HTR-8/SVneo (cell line): Measurements from ENCODE around the gene C3orf20.

ENCODE experiments used
- DNase-seq: peaks from one replicate; pipeline ENCODE4 v3.0.0; 2011; ENCODE audit warnings: low spot score, mixed read lengths; ENCODE audit not compliant: insufficient read length
- FAIRE-seq: peaks from 2 replicates; lab custom pipeline; 2011; peaks lifted over from hg19 to GRCh38; lab: Jason Lieb, UNC

The C3orf20 gene

GRCh38 chr3:14689247-14689980, 14.5 kb downstream of the C3orf20 start:
- FAIRE-seq (no peak), DNase-seq (no peak)

DNA sequence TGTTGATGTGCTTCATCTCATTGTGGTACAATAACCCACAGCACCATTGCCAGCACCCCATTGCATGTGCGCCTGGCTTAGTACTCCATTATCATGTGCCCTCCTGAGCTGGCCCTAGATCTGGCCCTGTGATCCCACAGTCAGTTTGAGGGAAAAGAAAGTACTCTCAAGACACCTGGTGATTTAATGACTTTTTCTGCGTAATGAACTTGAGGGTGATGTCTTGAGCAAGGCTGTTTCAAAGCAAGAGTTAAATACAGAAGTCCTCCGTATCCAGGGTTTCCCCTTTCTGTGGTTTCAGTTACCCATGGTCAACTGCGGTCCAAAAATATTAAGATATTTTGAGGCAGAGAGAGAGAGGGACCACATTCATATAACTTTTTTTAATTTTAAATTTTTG, 16.3 kb downstream of the C3orf20 start:
- DNase-seq (no peak), FAIRE-seq (no peak)

DNA sequence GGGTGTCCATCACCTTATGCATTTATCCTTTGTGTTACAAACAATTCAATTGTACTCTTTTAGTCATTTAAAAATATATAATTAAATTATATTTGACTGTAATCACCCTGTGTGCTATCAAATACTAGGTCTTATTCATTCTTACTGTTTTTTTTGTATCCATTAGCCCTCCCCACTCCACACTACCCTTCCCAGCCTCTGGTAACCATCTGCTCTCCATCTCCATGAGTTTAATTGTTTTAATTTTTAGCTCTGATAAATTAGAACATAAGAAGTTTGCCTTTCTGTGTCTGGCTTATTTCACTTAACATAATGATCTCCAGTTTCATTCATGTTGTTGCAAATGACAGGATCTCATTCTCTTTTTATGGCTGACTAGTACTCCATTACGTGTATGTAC, 16.8 kb downstream of the C3orf20 start:
- DNase-seq = no peak
- no peak for FAIRE-seq

DNA sequence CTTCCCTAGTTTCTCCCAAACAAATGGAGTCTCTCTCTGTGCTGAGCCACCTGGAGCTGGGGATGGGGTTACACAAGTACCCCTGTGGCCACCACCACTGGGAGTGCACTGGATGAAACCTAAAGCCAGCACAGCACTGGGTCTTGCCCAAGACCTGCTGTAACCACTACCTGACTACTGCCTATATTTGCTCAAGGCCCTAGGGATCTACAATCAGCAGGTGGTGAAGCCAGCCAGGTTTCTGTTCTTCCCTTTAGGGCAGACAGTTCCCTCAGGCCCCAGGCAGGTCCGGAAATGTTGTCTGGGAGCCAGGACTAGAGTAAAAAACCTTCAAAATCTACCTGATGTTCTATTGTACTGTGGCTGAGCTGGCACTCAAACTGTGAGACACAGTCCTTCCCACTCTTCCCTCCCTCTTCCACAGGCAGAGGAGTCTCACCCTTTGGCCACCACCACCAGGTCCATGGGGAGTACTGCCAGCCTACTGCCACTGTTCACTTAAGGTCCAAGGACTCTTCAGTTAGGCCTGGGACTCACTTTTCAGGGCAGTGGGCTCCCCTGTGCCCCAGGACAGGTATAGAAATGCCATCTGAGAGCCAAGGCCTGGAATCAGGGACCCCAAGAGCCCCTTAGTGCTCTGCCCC, 23.8 kb downstream of the C3orf20 start:
- FAIRE-seq = no peak
- DNase-seq = no peak

DNA sequence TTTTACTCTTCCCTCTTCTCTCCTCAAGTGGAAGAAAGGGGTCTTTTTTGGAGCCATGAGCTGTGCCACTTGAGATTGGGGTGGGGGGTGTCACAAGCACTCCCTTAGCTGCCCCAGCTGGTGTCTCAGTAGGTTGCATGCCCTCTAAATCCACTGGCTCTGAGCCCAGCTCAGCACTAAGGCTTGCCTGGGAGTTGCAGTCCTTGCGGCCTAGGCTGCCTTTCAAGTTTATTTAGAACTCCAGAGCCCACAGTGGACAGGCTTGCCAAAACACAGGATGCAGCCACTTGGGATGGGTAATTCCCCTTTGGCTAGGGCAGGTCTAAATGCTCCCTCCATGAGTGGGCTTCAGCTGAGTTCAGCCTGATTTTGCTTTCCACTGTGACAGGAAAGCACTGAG, 24.7 kb downstream of the C3orf20 start:
- no peak for FAIRE-seq
- no peak for DNase-seq

- DNase-seq (no peak), FAIRE-seq (no peak)
These were observed 25.9 kb downstream of the C3orf20 start for GRCh38 chr3:14700891-14701290.

GRCh38 chr3:14701676-14702075, 26.7 kb downstream of the C3orf20 start:
- DNase-seq = no peak
- FAIRE-seq = no peak

GRCh38 chr3:14703128-14703750, 28.3 kb downstream of the C3orf20 start:
- DNase-seq = no peak
- no peak for FAIRE-seq

DNA sequence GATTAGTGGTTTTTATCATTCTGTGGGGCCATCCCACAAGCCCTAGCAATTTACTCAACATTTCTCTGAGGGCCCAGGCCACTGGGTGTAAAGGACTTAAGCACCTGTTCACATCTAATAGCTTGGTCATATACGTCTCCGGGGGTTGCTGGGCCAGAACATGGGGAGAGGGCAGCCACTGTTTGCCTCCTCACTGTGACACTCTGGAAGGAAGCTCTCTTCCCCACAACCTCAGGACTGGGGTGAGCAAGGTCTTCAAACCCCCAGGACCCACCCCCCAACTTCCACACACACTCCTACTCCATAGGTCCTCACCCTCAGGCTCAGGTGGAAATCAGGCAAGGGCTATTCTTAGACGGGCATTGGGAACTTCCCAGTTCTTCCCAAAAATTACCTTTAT, 28.9 kb downstream of the C3orf20 start:
- FAIRE-seq (no peak), DNase-seq (no peak)

- FAIRE-seq (no peak), DNase-seq (no peak)
These were observed 31.2 kb downstream of the C3orf20 start for GRCh38 chr3:14706096-14706495.

- DNase-seq = no peak
- no peak for FAIRE-seq
These were observed 41.6 kb downstream of the C3orf20 start for GRCh38 chr3:14716591-14716990.

- no peak for FAIRE-seq
- no peak for DNase-seq
These were observed 42.4 kb downstream of the C3orf20 start for GRCh38 chr3:14717307-14717706.

- no peak for FAIRE-seq
- no peak for DNase-seq
These were observed 43.6 kb downstream of the C3orf20 start for GRCh38 chr3:14718539-14718938.

GRCh38 chr3:14719006-14719405, 44.1 kb downstream of the C3orf20 start:
- FAIRE-seq (no peak), DNase-seq (no peak)

DNA sequence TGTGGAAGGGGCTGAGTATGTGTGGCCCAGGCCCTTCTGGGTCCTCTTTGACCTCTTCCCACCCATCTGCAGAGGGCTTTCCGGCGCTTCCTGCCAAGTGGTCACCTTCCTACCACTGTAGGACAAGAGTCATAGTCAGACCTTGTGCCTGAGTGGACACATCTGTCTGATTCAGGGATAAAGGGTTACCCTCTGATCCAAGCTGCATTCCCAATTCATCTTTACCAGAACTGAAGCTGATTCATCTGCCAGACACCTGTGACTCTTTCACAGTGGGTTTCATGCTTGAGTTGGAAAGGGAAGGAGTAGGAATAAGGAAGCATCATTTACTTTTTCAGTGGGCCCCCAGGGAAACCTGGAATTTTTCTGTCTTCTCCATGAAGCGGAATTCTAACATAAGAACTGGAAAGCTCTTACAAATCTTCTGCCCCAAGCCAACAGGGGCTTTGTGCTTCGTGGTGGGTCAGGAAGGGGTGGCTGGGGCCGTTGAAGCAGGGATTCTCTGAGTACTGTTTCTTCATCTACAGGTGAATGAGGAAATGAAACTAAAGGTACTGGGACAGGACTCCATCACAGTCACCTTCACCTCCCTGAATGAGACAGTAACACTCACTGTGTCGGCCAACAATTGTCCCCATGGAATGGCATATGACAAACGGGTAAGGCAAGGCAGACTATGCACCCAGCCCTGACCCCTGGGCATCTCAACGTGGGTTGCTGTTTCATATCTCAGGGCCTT, 46.4 kb downstream of the C3orf20 start:
- no peak for FAIRE-seq
- DNase-seq = no peak

DNA sequence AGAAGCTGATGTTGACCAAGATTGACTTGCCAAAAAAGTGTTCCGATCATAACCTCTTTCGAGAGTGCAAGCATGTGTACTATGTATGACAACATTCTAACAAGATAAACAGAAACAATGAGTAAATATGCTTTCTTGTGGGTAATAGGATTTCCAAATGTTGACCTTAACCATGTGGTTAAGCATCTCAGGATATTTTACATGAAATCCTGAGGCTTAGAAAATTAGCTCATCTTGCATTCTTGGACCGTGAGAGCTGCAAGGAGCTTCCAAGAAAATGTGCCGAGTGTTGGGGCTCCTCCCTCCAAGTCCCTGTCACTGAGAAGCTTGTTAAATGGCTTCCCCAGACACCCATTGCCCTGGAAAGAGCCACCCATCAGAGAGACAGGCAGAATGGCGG, 50.1 kb downstream of the C3orf20 start:
- no peak for FAIRE-seq
- DNase-seq = no peak

- DNase-seq (no peak), FAIRE-seq (no peak)
These were observed 50.9 kb downstream of the C3orf20 start for GRCh38 chr3:14725564-14726440.

DNA sequence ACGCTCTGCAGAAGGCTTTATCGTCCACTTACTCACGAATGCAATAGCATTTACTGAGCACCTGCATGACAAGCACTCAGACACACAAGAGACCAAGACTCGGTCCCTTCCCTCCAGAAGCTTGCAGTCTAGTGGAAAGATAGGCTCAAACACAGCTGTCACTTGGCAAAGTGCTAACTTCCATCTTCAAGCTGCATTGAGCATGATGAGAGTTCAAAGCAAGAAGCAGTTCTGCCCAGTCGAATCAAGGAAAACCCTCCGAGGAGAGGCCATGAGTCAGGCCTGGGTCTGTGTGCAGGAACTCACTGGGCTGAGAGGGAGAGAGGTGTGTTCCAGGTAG, 51.5 kb downstream of the C3orf20 start:
- DNase-seq = no peak
- no peak for FAIRE-seq

DNA sequence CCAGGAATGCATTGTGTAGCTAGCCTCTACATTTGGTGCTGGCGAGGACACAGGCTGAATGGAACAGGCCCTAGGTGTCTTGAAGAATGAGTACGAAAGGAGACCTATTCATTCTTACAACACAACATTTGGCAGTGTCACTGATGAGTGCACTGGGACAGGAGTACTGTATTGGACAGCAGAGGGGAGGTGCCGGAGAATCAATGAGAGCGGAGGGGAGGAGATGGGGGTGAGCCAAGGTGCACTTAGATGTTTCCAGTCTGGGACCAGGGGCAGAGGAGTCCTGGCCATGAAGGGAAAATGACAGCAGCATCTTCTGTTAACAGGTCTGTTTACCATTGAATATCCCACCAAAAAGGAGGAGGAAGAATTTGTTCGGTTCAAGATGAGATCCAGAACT, 53.2 kb downstream of the C3orf20 start:
- FAIRE-seq = no peak

GRCh38 chr3:14730703-14731382, 55.9 kb downstream of the C3orf20 start:
- DNase-seq (no peak), FAIRE-seq (no peak)

More for the DNA sequence above, 53.2 kb downstream of the C3orf20 start:
- DNase-seq = no peak
